GM12872 (cell line): Measurements from ENCODE around the gene CRTC3.

ENCODE experiments used
- TF ChIP-seq, protein P1 (sequence below): IDR thresholded peaks from 3 replicates; pipeline ENCODE4 v1.5.1; 2011; ENCODE audit warnings: low read depth, mild to moderate bottlenecking, low read length, moderate library complexity; ENCODE audit not compliant: insufficient read depth

Gene CRTC3

DNA sequence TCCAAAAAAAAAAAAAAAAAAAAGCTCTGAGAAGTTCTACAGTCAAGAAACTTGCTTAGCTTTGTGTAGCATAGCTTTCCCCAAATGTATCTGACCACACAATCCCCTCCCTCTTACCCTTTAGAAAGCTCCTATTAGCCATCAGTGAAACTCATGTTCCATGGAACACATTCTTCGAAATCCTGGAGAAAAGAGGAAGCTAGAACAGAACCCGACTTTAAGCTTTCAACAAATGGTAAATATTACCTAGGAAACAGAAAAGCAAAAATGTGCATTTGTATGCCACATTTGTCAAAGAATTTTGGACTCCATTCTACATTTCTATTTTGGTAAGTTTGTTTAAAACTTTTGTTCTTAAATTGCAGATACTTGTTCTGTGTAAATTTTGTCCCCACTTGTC, 17.4 kb upstream of the CRTC3 start:
- TF ChIP-seq, protein P1, sequence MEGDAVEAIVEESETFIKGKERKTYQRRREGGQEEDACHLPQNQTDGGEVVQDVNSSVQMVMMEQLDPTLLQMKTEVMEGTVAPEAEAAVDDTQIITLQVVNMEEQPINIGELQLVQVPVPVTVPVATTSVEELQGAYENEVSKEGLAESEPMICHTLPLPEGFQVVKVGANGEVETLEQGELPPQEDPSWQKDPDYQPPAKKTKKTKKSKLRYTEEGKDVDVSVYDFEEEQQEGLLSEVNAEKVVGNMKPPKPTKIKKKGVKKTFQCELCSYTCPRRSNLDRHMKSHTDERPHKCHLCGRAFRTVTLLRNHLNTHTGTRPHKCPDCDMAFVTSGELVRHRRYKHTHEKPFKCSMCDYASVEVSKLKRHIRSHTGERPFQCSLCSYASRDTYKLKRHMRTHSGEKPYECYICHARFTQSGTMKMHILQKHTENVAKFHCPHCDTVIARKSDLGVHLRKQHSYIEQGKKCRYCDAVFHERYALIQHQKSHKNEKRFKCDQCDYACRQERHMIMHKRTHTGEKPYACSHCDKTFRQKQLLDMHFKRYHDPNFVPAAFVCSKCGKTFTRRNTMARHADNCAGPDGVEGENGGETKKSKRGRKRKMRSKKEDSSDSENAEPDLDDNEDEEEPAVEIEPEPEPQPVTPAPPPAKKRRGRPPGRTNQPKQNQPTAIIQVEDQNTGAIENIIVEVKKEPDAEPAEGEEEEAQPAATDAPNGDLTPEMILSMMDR: no peak

DNA sequence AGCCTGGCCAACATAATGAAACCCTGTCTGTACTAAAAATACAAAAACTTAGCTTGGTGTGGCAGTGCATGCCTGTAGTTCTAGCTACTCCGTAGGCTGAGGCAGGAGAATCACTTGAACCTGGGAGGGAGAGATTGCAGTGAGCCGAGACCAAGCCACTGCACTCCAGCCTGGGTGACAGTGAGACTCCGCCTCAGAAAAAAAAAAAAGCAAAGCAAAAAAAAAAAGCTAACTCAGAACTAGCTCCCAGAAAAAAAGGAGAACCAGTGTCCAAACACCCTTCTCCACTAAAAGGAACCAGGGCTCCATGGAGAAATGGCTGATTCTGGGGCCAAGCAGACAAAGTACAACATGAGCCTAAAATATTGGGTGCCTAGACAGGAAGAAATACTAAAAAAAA, 16.7 kb upstream of the CRTC3 start:
- TF ChIP-seq, protein P1: no peak

DNA sequence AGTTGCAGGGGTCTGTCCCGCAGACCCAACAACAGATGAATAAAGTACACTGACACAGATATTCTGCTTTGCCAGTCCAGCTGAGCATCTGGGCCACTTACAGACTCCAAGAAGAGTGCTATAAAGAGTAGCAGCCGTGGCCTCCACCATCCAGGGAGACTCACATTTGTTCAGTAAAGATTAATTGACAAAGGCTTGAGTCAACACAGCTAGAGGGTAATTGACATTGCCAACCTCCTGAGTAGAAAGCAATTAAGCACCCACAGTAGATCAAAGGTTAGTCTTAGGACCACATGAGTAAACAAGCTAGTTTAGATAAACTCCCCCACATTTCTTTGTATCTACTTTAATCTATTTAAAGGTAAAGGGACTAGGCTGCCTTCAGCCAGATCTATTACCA, 16.3 kb upstream of the CRTC3 start:
- TF ChIP-seq, protein P1: no peak

DNA sequence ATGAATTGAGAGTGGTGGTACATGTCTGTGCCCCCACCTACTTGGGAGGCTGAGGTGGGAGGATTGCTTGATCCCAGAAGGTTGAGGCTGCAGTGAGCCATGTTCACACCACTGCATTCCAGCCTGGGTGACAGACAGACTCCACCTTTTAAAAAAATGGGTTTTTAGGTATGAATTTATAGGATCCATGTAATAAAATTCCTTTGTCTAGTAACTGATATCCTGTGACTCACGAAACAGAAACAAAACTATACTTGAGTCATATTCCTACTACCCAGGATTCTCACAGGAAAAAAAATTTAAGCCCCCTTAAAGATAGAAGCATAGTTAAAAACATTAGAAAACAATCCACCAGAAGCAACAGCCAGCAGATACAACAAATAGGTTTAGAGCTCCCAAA, 10.0 kb upstream of the CRTC3 start:
- TF ChIP-seq, protein P1: no peak

DNA sequence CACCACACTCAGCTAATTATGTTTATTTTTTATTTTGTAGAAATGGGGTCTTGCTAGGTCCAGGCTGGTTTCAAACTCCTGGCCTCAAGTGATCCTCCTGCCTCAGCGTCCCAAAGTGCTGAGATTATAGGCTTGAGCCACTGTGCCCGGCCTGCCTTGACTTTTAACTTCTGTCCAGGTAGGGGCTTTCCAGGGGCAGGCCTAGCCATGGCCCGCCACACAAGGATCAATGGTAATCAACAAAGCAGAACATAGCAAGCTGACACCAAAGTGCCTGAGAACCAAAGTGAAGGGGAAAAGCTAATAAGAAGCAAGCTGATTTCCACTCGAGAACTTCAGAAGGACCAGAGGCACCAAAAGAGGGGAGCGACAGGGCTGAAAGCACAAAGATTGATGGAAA, 9.4 kb upstream of the CRTC3 start:
- TF ChIP-seq, protein P1: no peak

DNA sequence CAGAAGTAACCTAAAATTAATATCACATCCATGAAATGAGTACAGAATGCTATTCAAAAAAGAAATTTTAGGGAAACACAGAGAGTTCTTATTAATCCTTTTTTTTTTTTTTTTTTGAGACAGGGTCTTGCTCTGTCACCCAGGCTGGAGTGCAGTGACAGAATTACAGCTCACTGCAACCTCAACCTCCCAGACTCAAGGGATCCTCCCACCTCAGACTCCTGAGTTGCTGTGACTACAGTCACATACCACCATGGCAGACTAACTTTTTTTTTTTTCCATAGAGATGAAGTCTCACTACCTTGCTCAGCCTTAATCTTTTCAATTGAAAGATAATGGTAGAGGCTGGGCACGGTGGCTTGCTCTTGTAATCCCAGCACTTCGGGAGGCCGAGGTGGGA, 6.3 kb upstream of the CRTC3 start:
- TF ChIP-seq, protein P1: no peak

DNA sequence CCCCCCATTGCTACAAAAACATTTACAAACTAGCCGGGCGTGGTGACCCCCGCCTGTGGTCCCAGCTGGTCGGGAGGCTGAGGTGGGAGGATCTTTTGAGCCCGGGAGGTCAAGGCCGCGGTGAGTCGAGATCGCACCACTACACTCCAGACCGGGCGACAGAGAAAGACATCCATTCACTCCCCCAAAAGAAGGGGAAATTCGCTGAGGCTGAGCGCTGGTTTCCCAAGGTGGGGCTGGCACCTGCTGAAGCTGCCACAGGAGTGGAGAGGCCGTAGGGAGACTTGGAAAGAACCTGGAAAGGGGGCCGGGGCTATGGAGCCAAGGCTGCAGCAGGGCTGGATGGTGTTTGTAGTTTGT, 732 bp upstream of the CRTC3 start:
- TF ChIP-seq, protein P1: no peak
